CD14-positive monocyte (primary cell): ENCODE measurements around the gene CERK. TPM values are rescaled to one million over a fixed set of nuclear protein-coding genes. Genes with fewer than 3 reads are reported as not detected.

Experiments
- DNase-seq, 3 donors: peaks; one replicate each; pipeline ENCODE4 v3.0.0-alpha.2; 2011 to 2022
- H2AFZ ChIP-seq: 2 replicates; pipeline ENCODE4 v1.6.0; 2012; ENCODE audit warnings: mild to moderate bottlenecking, low read depth, low read length, inconsistent platforms; ENCODE audit not compliant: insufficient read depth, poor library complexity, severe bottlenecking
- H3K27ac ChIP-seq, 2 donors: 1 replicate in 1 of 2; 2 replicates in 1 of 2; pipeline ENCODE4 v1.5.1; 2012 to 2013; ENCODE audit warnings: low read length in 2 of 2, control low read depth in 1 of 2, inconsistent platforms in 1 of 2, low read depth in 1 of 2, mild to moderate bottlenecking in 1 of 2
- H3K27me3 ChIP-seq, 2 donors: one replicate each; pipeline versions ENCODE4 v1.6.0 to v1.6.1; 2011 to 2013; ENCODE audit warnings: low read length in 2 of 2; ENCODE audit not compliant: control insufficient read depth in 2 of 2, insufficient read depth in 2 of 2
- H3K36me3 ChIP-seq, 2 donors: replicated peaks in 1 of 2; 1 replicate in 1 of 2; 2 replicates in 1 of 2; pipeline versions ENCODE4 v1.5.1 to v1.6.1; 2012 to 2013; ENCODE audit warnings: low read length in 2 of 2, control low read depth in 1 of 2, inconsistent platforms in 1 of 2, mild to moderate bottlenecking in 1 of 2; ENCODE audit not compliant: insufficient read depth in 2 of 2, control insufficient read depth in 1 of 2
- H3K4me1 ChIP-seq, 2 donors: 1 replicate in 1 of 2; 2 replicates in 1 of 2; pipeline versions ENCODE4 v1.5.1 to v1.6.1; 2012 to 2013; ENCODE audit warnings: low read length in 2 of 2, control low read depth in 1 of 2, inconsistent platforms in 1 of 2, mild to moderate bottlenecking in 1 of 2, moderate library complexity in 1 of 2; ENCODE audit not compliant: insufficient read depth in 2 of 2, control insufficient read depth in 1 of 2
- H3K4me2 ChIP-seq: replicated peaks from 2 replicates; pipeline ENCODE3; 2012; ENCODE audit warnings: low read length, moderate library complexity, mild to moderate bottlenecking; ENCODE audit not compliant: poor library complexity, severe bottlenecking; ENCODE audit errors: extremely low read depth
- H3K4me3 ChIP-seq, 3 experiments: fragments of 200-600 bp in 1 of 3; sonication (generic) in 1 of 3; replicated peaks in 1 of 3; 1 replicate in 2 of 3; 2 replicates in 1 of 3; pipeline ENCODE4 v1.5.1; 2011 to 2013; ENCODE audit warnings: low read length in 3 of 3, mild to moderate bottlenecking in 3 of 3, control low read depth in 2 of 3, low read depth in 2 of 3, inconsistent platforms in 1 of 3, moderate library complexity in 1 of 3
- H3K79me2 ChIP-seq: 2 replicates; pipeline ENCODE4 v1.6.0; 2012; ENCODE audit warnings: mild to moderate bottlenecking, control low read depth, inconsistent platforms, low read length, moderate library complexity; ENCODE audit not compliant: insufficient read depth
- H3K9ac ChIP-seq: 2 replicates; pipeline ENCODE4 v1.6.0; 2017; ENCODE audit warnings: low read length, mild to moderate bottlenecking; ENCODE audit not compliant: insufficient read depth, poor library complexity, severe bottlenecking
- H3K9me3 ChIP-seq, 2 donors: replicated peaks in 1 of 2; 1 replicate in 1 of 2; 2 replicates in 1 of 2; pipeline versions ENCODE4 v1.5.1 to v1.6.1; 2012 to 2013; ENCODE audit warnings: low read length in 2 of 2, control low read depth in 1 of 2; ENCODE audit not compliant: control insufficient read depth in 1 of 2, insufficient read depth in 1 of 2
- H4K20me1 ChIP-seq: 2 replicates; pipeline ENCODE4 v1.6.0; 2012; ENCODE audit warnings: mild to moderate bottlenecking, low read length, control low read depth, moderate library complexity; ENCODE audit not compliant: insufficient read depth
- H3K27ac Mint-ChIP-seq, 7 donors: one replicate each; pipeline ENCODE4 v1.8.0; 2020; ENCODE audit warnings: mild to moderate bottlenecking in 7 of 7, mixed read lengths in 7 of 7, moderate library complexity in 6 of 7, inconsistent platforms in 2 of 7
- H3K27me3 Mint-ChIP-seq, 3 donors: one replicate each; pipeline ENCODE4 v1.8.0; 2021 to 2022; ENCODE audit warnings: low read depth in 3 of 3, mild to moderate bottlenecking in 3 of 3, mixed read lengths in 3 of 3, moderate library complexity in 3 of 3, inconsistent platforms in 1 of 3
- H3K36me3 Mint-ChIP-seq, 2 donors: one replicate each; pipeline ENCODE4 v1.8.0; 2020; ENCODE audit warnings: mixed read lengths in 2 of 2, inconsistent platforms in 1 of 2, mild to moderate bottlenecking in 1 of 2
- H3K4me1 Mint-ChIP-seq: one replicate; pipeline ENCODE4 v1.8.0; 2020; ENCODE audit warnings: mild to moderate bottlenecking, mixed read lengths
- H3K4me3 Mint-ChIP-seq, 2 donors: one replicate each; pipeline ENCODE4 v1.8.0; 2020; ENCODE audit warnings: mild to moderate bottlenecking in 2 of 2, mixed read lengths in 2 of 2, moderate library complexity in 1 of 2
- H3K9me3 Mint-ChIP-seq, 7 donors: one replicate each; pipeline ENCODE4 v1.8.0; 2020 to 2022; ENCODE audit warnings: mixed read lengths in 7 of 7, mild to moderate bottlenecking in 6 of 7, moderate library complexity in 6 of 7, inconsistent platforms in 2 of 7
- CTCF ChIP-seq: fragments of 200-600 bp; IDR thresholded peaks from one replicate; pipeline ENCODE4 v1.8.0; 2022; ENCODE audit warnings: antibody characterized with exemption, mild to moderate bottlenecking
- WGBS: methylation state at CpG from one replicate; pipeline ENCODE4 v1.1.5; 2013; ENCODE audit warnings: missing lambda C conversion rate; ENCODE audit not compliant: insufficient coverage; 5-methylcytosine and 5-hydroxymethylcytosine counted together
- intact Hi-C, 2 donors: fragments of 100-400 bp; cut with micrococcal nuclease; formaldehyde crosslinking; loops; one replicate each; pipeline versions ENCODE4 v1.15.0 to v1.15.1; 2023
- polyA plus RNA-seq, 3 donors: library from polyadenylated mRNA; depleted of rRNA in 1 of 3; unstranded in 2 of 3; stranded (reverse) in 1 of 3; fragments of 300-500 nt in 2 of 3; fragments of >200 nt in 1 of 3; fragmentation: Illumina TruSeq in 2 of 3; gene quantifications; 1 replicate in 2 of 3; 2 replicates in 1 of 3; pipeline ENCODE4 v1.2.3, GENCODE V29; 2012 to 2021

CERK gene
- polyA plus RNA-seq, 3 donors: 22.4 to 40.2 (median 24.5) TPM

- H3K36me3 ChIP-seq: peaks cover 59 to 66% of the 10 kb centered on the region in 2 donors
- WGBS: 92% methylated on average over 10 of the region's 14 CpGs
- no peak overlapping the region for H3K4me3 ChIP-seq
- no peak overlapping the region for H2AFZ ChIP-seq
- DNase-seq: no peak
- no peak overlapping the region for H3K27ac Mint-ChIP-seq
- H4K20me1 ChIP-seq: peaks cover 64% of the 10 kb centered on the region
- H3K4me2 ChIP-seq: no peak overlapping the region
- peaks cover 36 to 65% of the 10 kb centered on the region in 2 donors for H3K36me3 Mint-ChIP-seq
- H3K4me1 ChIP-seq: peaks cover 16 to 20% of the 10 kb centered on the region in 2 donors
- no peak overlapping the region for H3K4me3 Mint-ChIP-seq
- peaks cover 3% of the 10 kb centered on the region for H3K79me2 ChIP-seq
- peaks cover 34% of the 10 kb centered on the region for H3K4me1 Mint-ChIP-seq
- intact Hi-C loops: no loop called here
- no peak for TF ChIP-seq CTCF
- peaks cover 0 to 2% (median 0%) of the 10 kb centered on the region in 7 donors for H3K9me3 Mint-ChIP-seq
- H3K27me3 ChIP-seq: no peaks in the 10 kb centered on the region
- no peaks in the 10 kb centered on the region for H3K9me3 ChIP-seq
- H3K27ac ChIP-seq: no peak overlapping the region
- H3K9ac ChIP-seq: no peak overlapping the region
- H3K27me3 Mint-ChIP-seq: peaks cover 0 to 2% (median 0%) of the 10 kb centered on the region in 3 donors
These were observed 61.2 kb downstream of the CERK start for GRCh38 chr22:46676881-46677280.

- H3K4me1 Mint-ChIP-seq: peaks cover 37% of the 10 kb centered on the region
- peaks cover 36 to 65% of the 10 kb centered on the region in 2 donors for H3K36me3 Mint-ChIP-seq
- Histone ChIP-seq H3K4me2 (no peak overlapping the region), H3K4me3 (no peak overlapping the region), H4K20me1 (peaks cover 65% of the 10 kb centered on the region), H3K9me3 (no peaks in the 10 kb centered on the region), H3K4me1 (peaks cover 16 to 20% of the 10 kb centered on the region in 2 donors), H3K27me3 (no peaks in the 10 kb centered on the region), H3K27ac (no peak overlapping the region), H3K36me3 (peaks cover 60 to 65% of the 10 kb centered on the region in 2 donors), H2AFZ (no peak overlapping the region), H3K9ac (no peak overlapping the region), H3K79me2 (peaks cover 3% of the 10 kb centered on the region)
- no peak for DNase-seq
- TF ChIP-seq CTCF: no peak
- 88% methylated on average over 15 of the region's 15 CpGs for WGBS
- peak overlapping the region in 2 of 7 donors; percentile 46 to 69 for H3K27ac Mint-ChIP-seq
- peaks cover 0 to 2% (median 0%) of the 10 kb centered on the region in 7 donors for H3K9me3 Mint-ChIP-seq
- peaks cover 0 to 2% (median 0%) of the 10 kb centered on the region in 3 donors for H3K27me3 Mint-ChIP-seq
- H3K4me3 Mint-ChIP-seq: no peak overlapping the region
- intact Hi-C loops: no loop called here
These were observed 61.6 kb downstream of the CERK start for GRCh38 chr22:46676479-46676878.
